Vagina (tissue), 2 donors: ENCODE results near the gene CD300LB.

Source experiments
- CTCF ChIP-seq, 3 experiments: fragments of 450-650 bp in 2 of 3; fragments of 200-600 bp in 1 of 3; sonication (generic) in 1 of 3; IDR thresholded peaks; one replicate each; pipeline ENCODE4 v1.5.1; 2017 to 2019; ENCODE audit warnings: antibody characterized with exemption in 3 of 3, mild to moderate bottlenecking in 2 of 3, moderate library complexity in 2 of 3
- POLR2A ChIP-seq, 2 donors: fragments of 450-650 bp; IDR thresholded peaks; one replicate each; pipeline ENCODE4 v1.6.1; 2017; ENCODE audit warnings: antibody characterized with exemption in 2 of 2, mild to moderate bottlenecking in 2 of 2, moderate library complexity in 2 of 2
- POLR2AphosphoS5 ChIP-seq, 2 donors: sonication (generic); formaldehyde crosslinking; IDR thresholded peaks; one replicate each; pipeline ENCODE4 v1.9.0; 2017; ENCODE audit warnings: antibody characterized with exemption in 2 of 2, mild to moderate bottlenecking in 2 of 2, low read depth in 1 of 2; ENCODE audit not compliant: insufficient read depth in 1 of 2

GRCh38 chr17:74480290-74480689 lies 51.0 kb downstream of the CD300LB start:
- TF ChIP-seq POLR2A (IDR thresholded peaks at IDR 0.05), result no peak
- TF ChIP-seq CTCF (IDR thresholded peaks at IDR 0.05), result no peak
- TF ChIP-seq POLR2AphosphoS5 (IDR thresholded peaks at IDR 0.05; ENCODE audit: insufficient read depth in 1 of 2, low read depth in 1 of 2), result no peak
